OCI-LY1 (cell line): ENCODE measurements around the gene BBOF1.

ENCODE experiments used
- H2AFZ ChIP-seq: fragments of 200-600 bp; sonication (generic), shearing (Covaris generic); 2 replicates; pipeline ENCODE4 v1.6.0; 2014; ENCODE audit warnings: antibody characterized with exemption, mild to moderate bottlenecking, low read length
- H3F3A ChIP-seq: fragments of 200-600 bp; sonication (generic), shearing (Covaris generic); 2 replicates; pipeline ENCODE4 v1.6.0; 2014; ENCODE audit warnings: mild to moderate bottlenecking, antibody characterized with exemption, low read length, moderate library complexity; ENCODE audit not compliant: insufficient read depth
- H3K27ac ChIP-seq: fragments of 200-600 bp; sonication (generic); 2 replicates; pipeline ENCODE4 v1.5.1; 2014; ENCODE audit warnings: low read length, mixed run types, mild to moderate bottlenecking, low read depth; ENCODE audit not compliant: poor library complexity, severe bottlenecking
- H3K27me3 ChIP-seq: fragments of 200-600 bp; sonication (generic); 2 replicates; pipeline ENCODE4 v1.6.0; 2014; ENCODE audit warnings: antibody characterized with exemption, mild to moderate bottlenecking, low read length, moderate library complexity; ENCODE audit not compliant: insufficient read depth
- H3K36me3 ChIP-seq: fragments of 200-600 bp; sonication (generic); 2 replicates; pipeline ENCODE4 v1.6.1; 2014; ENCODE audit warnings: mild to moderate bottlenecking, antibody characterized with exemption, low read length, moderate library complexity, mixed read lengths; ENCODE audit not compliant: insufficient read depth
- H3K4me1 ChIP-seq: fragments of 200-600 bp; sonication (generic); 2 replicates; pipeline ENCODE4 v1.5.1; 2014; ENCODE audit warnings: mild to moderate bottlenecking, low read length, moderate library complexity; ENCODE audit not compliant: insufficient read depth, severe bottlenecking
- H3K4me2 ChIP-seq: fragments of 200-600 bp; sonication (generic), shearing (Covaris generic); 2 replicates; pipeline ENCODE4 v1.6.1; 2014; ENCODE audit warnings: low read length
- H3K4me3 ChIP-seq: fragments of 200-600 bp; sonication (generic); 2 replicates; pipeline ENCODE4 v1.5.1; 2014; ENCODE audit warnings: low read length, low read depth, mild to moderate bottlenecking, mixed read lengths; ENCODE audit not compliant: poor library complexity, severe bottlenecking
- H3K79me2 ChIP-seq: fragments of 200-600 bp; shearing (Covaris generic); 2 replicates; pipeline ENCODE4 v1.6.1; 2016; ENCODE audit warnings: mixed run types, low read length, mixed read lengths; ENCODE audit not compliant: insufficient read depth
- H3K9ac ChIP-seq: fragments of 200-600 bp; sonication (generic), shearing (Covaris generic); 2 replicates; pipeline ENCODE4 v1.6.1; 2014; ENCODE audit warnings: mild to moderate bottlenecking, low read length, mixed read lengths
- H3K9me2 ChIP-seq: fragments of 200-600 bp; sonication (generic), shearing (Covaris generic); 2 replicates; pipeline ENCODE4 v1.6.1; 2014; ENCODE audit warnings: low read depth, mild to moderate bottlenecking, low read length, mixed read lengths
- H3K9me3 ChIP-seq: fragments of 200-600 bp; shearing (Covaris generic); 2 replicates; pipeline ENCODE4 v1.6.1; 2014; ENCODE audit warnings: low read length, mixed read lengths
- H4K20me1 ChIP-seq: fragments of 200-600 bp; sonication (generic), shearing (Covaris generic); 2 replicates; pipeline ENCODE4 v1.6.0; 2016; ENCODE audit warnings: mild to moderate bottlenecking, low read length; ENCODE audit not compliant: insufficient read depth
- EZH2 ChIP-seq: fragments of 200-600 bp; sonication (generic), shearing (Covaris generic); IDR thresholded peaks from 2 replicates; pipeline ENCODE4 v1.8.0; 2017; ENCODE audit warnings: borderline replicate concordance, mixed run types, mild to moderate bottlenecking, antibody characterized with exemption, low read length, moderate library complexity, mixed read lengths
- TF ChIP-seq, protein P1 (sequence below): fragments of 200-600 bp; sonication (generic), shearing (Covaris generic); IDR thresholded peaks from 2 replicates; pipeline ENCODE4 v1.5.1; 2017; ENCODE audit warnings: mild to moderate bottlenecking, antibody characterized with exemption, low read length, moderate library complexity, mixed read lengths

The BBOF1 gene

DNA sequence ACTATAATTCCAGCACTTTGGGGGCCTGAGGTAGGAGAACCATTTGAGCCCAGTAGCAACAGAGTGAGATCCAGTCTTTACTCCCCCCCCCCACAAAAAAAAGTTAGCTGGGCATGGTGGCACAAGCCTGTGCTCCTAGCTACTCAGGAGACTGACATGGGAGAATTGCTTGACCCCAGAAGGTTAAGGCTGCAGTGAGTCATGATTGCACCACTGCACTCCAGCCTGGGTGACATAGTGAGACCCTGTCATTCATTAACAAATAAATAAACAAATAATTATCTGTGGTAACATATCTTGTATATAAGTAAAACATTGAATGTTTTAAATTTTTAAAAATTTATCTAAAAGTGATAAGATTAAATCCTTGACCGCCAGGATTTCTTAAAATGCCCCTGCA is 4.8 kb upstream of the BBOF1 start:
- Histone ChIP-seq H3K27me3 (no peaks in the 10 kb centered on the region), H4K20me1 (no peaks in the 10 kb centered on the region), H3K4me2 (no peak overlapping the region), H2AFZ (no peak overlapping the region), H3K27ac (no peak overlapping the region), H3K4me3 (no peak overlapping the region), H3K9me3 (no peaks in the 10 kb centered on the region), H3K4me1 (peaks cover 7% of the 10 kb centered on the region), H3K9ac (no peak overlapping the region), H3F3A (no peaks in the 10 kb centered on the region), H3K36me3 (peaks cover 31% of the 10 kb centered on the region), H3K9me2 (no peaks in the 10 kb centered on the region), H3K79me2 (no peaks in the 10 kb centered on the region)
- TF ChIP-seq, protein P1, sequence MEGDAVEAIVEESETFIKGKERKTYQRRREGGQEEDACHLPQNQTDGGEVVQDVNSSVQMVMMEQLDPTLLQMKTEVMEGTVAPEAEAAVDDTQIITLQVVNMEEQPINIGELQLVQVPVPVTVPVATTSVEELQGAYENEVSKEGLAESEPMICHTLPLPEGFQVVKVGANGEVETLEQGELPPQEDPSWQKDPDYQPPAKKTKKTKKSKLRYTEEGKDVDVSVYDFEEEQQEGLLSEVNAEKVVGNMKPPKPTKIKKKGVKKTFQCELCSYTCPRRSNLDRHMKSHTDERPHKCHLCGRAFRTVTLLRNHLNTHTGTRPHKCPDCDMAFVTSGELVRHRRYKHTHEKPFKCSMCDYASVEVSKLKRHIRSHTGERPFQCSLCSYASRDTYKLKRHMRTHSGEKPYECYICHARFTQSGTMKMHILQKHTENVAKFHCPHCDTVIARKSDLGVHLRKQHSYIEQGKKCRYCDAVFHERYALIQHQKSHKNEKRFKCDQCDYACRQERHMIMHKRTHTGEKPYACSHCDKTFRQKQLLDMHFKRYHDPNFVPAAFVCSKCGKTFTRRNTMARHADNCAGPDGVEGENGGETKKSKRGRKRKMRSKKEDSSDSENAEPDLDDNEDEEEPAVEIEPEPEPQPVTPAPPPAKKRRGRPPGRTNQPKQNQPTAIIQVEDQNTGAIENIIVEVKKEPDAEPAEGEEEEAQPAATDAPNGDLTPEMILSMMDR, result no peak
- TF ChIP-seq EZH2, result no peak

DNA sequence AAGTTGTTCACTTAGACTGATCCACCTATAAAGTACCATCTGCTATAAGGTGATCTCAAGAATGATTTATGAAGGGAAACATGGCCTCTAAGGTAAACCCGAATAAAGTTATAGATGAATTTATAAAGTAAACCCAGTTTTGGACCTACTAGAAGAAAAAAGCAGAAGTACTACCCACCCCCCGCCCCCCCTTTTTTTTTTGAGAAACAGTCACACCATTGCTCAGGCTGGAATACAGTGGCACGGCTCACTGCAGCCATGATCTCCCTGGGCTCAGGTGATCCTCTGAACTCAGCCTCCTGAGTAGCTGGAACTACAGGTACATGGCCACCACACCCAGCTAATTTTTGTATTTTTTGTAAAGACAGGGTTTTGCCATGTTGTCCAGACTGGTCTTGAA is 4.0 kb upstream of the BBOF1 start:
- Histone ChIP-seq H3F3A (no peaks in the 10 kb centered on the region), H3K4me1 (peaks cover 12% of the 10 kb centered on the region), H3K27me3 (no peaks in the 10 kb centered on the region), H3K9me3 (no peaks in the 10 kb centered on the region), H3K4me2 (no peak overlapping the region), H3K4me3 (no peak overlapping the region), H3K9me2 (no peaks in the 10 kb centered on the region), H3K9ac (no peak overlapping the region), H3K79me2 (no peaks in the 10 kb centered on the region), H4K20me1 (no peaks in the 10 kb centered on the region), H3K27ac (no peak overlapping the region), H2AFZ (no peak overlapping the region), H3K36me3 (peaks cover 26% of the 10 kb centered on the region)
- TF ChIP-seq EZH2, result no peak
- TF ChIP-seq, protein P1, result no peak

DNA sequence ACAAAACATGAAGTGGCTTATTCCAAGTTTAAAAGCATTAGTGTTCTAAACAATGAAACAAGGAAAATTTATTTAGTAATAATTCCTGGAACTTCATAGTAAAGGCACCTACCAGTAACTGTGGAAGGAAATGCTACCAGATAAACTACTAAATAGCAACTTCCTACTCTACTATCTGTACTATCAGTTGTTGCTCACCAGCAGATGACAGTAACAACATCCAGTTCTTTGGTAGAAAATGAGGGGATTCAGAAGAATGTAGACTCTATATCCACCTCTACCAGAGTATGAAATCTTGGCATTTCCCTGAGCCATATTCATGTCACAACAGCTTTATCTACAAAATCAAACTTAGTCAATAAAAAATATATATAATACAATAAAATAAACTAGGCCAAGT is 3.2 kb upstream of the BBOF1 start:
- TF ChIP-seq, protein P1, result no peak
- TF ChIP-seq EZH2, result no peak
- Histone ChIP-seq H3K9me3 (no peaks in the 10 kb centered on the region), H3K9me2 (no peaks in the 10 kb centered on the region), H3K79me2 (no peaks in the 10 kb centered on the region), H3K27me3 (no peaks in the 10 kb centered on the region), H4K20me1 (no peaks in the 10 kb centered on the region), H2AFZ (no peak overlapping the region), H3K27ac (no peak overlapping the region), H3K4me1 (peaks cover 12% of the 10 kb centered on the region), H3K36me3 (peaks cover 19% of the 10 kb centered on the region), H3K4me3 (no peak overlapping the region), H3K9ac (no peak overlapping the region), H3K4me2 (no peak overlapping the region), H3F3A (no peaks in the 10 kb centered on the region)
